Thyroid gland (tissue), 4 donors: ENCODE measurements around the gene TSHZ2. TPM values are rescaled to one million over a fixed set of nuclear protein-coding genes. Genes with fewer than 3 reads are reported as not detected.

Source experiments
- DNase-seq, 2 donors: peaks; one replicate each; pipeline ENCODE4 v3.0.0-alpha.2; 2019
- H3K27ac ChIP-seq, 3 donors: fragments of 200-600 bp; sonication (generic); 1 replicate in 2 of 3; 2 replicates in 1 of 3; pipeline ENCODE4 v1.5.1; 2016 to 2019; ENCODE audit warnings: mild to moderate bottlenecking in 1 of 3, moderate library complexity in 1 of 3
- H3K27me3 ChIP-seq: fragments of 200-600 bp; sonication (generic); one replicate; pipeline ENCODE4 v1.5.1; 2019
- H3K36me3 ChIP-seq, 2 donors: fragments of 200-600 bp; sonication (generic); one replicate each; pipeline ENCODE4 v1.5.1; 2016 to 2019
- H3K4me1 ChIP-seq, 2 donors: fragments of 200-600 bp; sonication (generic); one replicate each; pipeline ENCODE4 v1.5.1; 2017 to 2019
- H3K4me3 ChIP-seq, 3 donors: fragments of 200-600 bp; sonication (generic); replicated peaks in 1 of 3; 1 replicate in 2 of 3; 2 replicates in 1 of 3; pipeline ENCODE4 v1.5.1; 2016; ENCODE audit warnings: mild to moderate bottlenecking in 1 of 3
- H3K9me3 ChIP-seq: fragments of 200-600 bp; sonication (generic); one replicate; pipeline ENCODE4 v1.5.1; 2017
- CTCF ChIP-seq, 6 experiments: fragments of 200-600 bp in 3 of 6; fragments of 450-650 bp in 3 of 6; sonication (generic) in 3 of 6; IDR thresholded peaks; one replicate each; pipeline ENCODE4 v1.5.1; 2016 to 2019; ENCODE audit warnings: antibody characterized with exemption in 6 of 6, mild to moderate bottlenecking in 2 of 6, inconsistent platforms in 1 of 6, moderate library complexity in 1 of 6
- POLR2A ChIP-seq, 2 donors: fragments of 450-650 bp; IDR thresholded peaks; one replicate each; pipeline ENCODE4 v1.6.1; 2017; ENCODE audit warnings: antibody characterized with exemption in 2 of 2, mild to moderate bottlenecking in 2 of 2, moderate library complexity in 1 of 2
- WGBS, 2 donors: methylation state at CpG; one replicate each; pipeline ENCODE4 v1.1.5; 2017; 5-methylcytosine and 5-hydroxymethylcytosine counted together
- intact Hi-C: fragments of 100-400 bp; cut with DNase I; formaldehyde crosslinking; loops from one replicate; pipeline ENCODE4 v1.15.1; 2023
- total RNA-seq, 4 donors: library from RNA; depleted of rRNA; stranded (reverse); fragments of >200 nt; gene quantifications; one replicate each; pipeline ENCODE4 v1.2.3, GENCODE V29; 2016

The TSHZ2 gene
- total RNA-seq, 4 donors from 2014 or later, result 11.0 to 27.9 (median 14.0) TPM

- 95 to 100% methylated on average over 1 of the region's 1 CpG for WGBS, 2 donors
- TF ChIP-seq CTCF (IDR thresholded peaks at IDR 0.05) (no peak), POLR2A (IDR thresholded peaks at IDR 0.05) (no peak)
- intact Hi-C loops, result no loop called here
Observed at GRCh38 chr20:52996130-52996529, 24.0 kb downstream of the TSHZ2 start.

GRCh38 chr20:52996658-52997057 lies 24.5 kb downstream of the TSHZ2 start:
- WGBS, 2 donors, result 78 to 82% methylated on average over 6 of the region's 6 CpGs
- no peak for TF ChIP-seq CTCF (IDR thresholded peaks at IDR 0.05)
- no peaks in the 10 kb centered on the region for H3K36me3 ChIP-seq
- no peaks in the 10 kb centered on the region for H3K27me3 ChIP-seq
- no peaks in the 10 kb centered on the region for H3K9me3 ChIP-seq
- no peak overlapping the region for H3K27ac ChIP-seq
- DNase-seq, result no peak
- intact Hi-C loops, result no loop called here
- peaks cover 0 to 5% of the 10 kb centered on the region in 2 donors for H3K4me1 ChIP-seq
- H3K4me3 ChIP-seq, result no peak overlapping the region

More at GRCh38 chr20:52996130-52996529, 24.0 kb downstream of the TSHZ2 start:
- no peaks in the 10 kb centered on the region for H3K9me3 ChIP-seq
- DNase-seq, result no peak
- H3K4me3 ChIP-seq, result no peak overlapping the region
- H3K27me3 ChIP-seq, result no peaks in the 10 kb centered on the region
- no peaks in the 10 kb centered on the region for H3K36me3 ChIP-seq
- peaks cover 0 to 5% of the 10 kb centered on the region in 2 donors for H3K4me1 ChIP-seq
- no peak overlapping the region for H3K27ac ChIP-seq

- H3K27ac ChIP-seq, result no peak overlapping the region
- no peaks in the 10 kb centered on the region for H3K9me3 ChIP-seq
- no peak for TF ChIP-seq CTCF (IDR thresholded peaks at IDR 0.05)
- TF ChIP-seq POLR2A (IDR thresholded peaks at IDR 0.05), result no peak
- H3K4me1 ChIP-seq, result no peaks in the 10 kb centered on the region
- DNase-seq, result no peak
- no peak overlapping the region for H3K4me3 ChIP-seq
- intact Hi-C loops, result no loop called here
- no peaks in the 10 kb centered on the region for H3K27me3 ChIP-seq
- 88 to 95% methylated on average over 6 of the region's 6 CpGs for WGBS, 2 donors
- H3K36me3 ChIP-seq, result no peaks in the 10 kb centered on the region
Observed at GRCh38 chr20:52998268-52998667, 26.1 kb downstream of the TSHZ2 start.

GRCh38 chr20:52999040-52999439 lies 26.9 kb downstream of the TSHZ2 start:
- H3K4me3 ChIP-seq, result no peak overlapping the region
- 83 to 85% methylated on average over 2 of the region's 2 CpGs for WGBS, 2 donors
- intact Hi-C loops, result no loop called here
- TF ChIP-seq POLR2A (IDR thresholded peaks at IDR 0.05), result no peak
- no peaks in the 10 kb centered on the region for H3K36me3 ChIP-seq
- no peaks in the 10 kb centered on the region for H3K9me3 ChIP-seq
- no peaks in the 10 kb centered on the region for H3K27me3 ChIP-seq
- no peak for DNase-seq
- H3K27ac ChIP-seq, result no peak overlapping the region
- no peaks in the 10 kb centered on the region for H3K4me1 ChIP-seq

GRCh38 chr20:53001498-53002301 lies 29.5 kb downstream of the TSHZ2 start:
- WGBS, 2 donors, result 65 to 67% methylated on average over 9 of the region's 9 CpGs
- Histone ChIP-seq H3K4me1 (no peaks in the 10 kb centered on the region), H3K36me3 (no peaks in the 10 kb centered on the region), H3K27me3 (no peaks in the 10 kb centered on the region), H3K4me3 (no peak overlapping the region), H3K27ac (no peak overlapping the region), H3K9me3 (no peaks in the 10 kb centered on the region)
- no peak for DNase-seq
- TF ChIP-seq POLR2A (IDR thresholded peaks at IDR 0.05) (no peak), CTCF (IDR thresholded peaks at IDR 0.05) (no peak)
- intact Hi-C loops, result no loop called here
